HepG2 (cell line): Measurements from ENCODE around the gene TNNT1. TPM values are rescaled to one million over a fixed set of nuclear protein-coding genes. Genes with fewer than 3 reads are reported as not detected.

Source experiments
- ATAC-seq: fragments of 200-7000 bp; cut with Tn5 transposase; 3 replicates; pipeline ENCODE4 v1.9.1; 2020; ENCODE audit warnings: mild to moderate bottlenecking, moderate library complexity
- BruUV-seq: library from RNA; stranded (reverse); fragments of 400-500 nt; replicated peaks from 2 replicates; lab custom pipeline; 2021; lab: Mats Ljungman, UMichigan
- CTCF ChIA-PET: fragments of 300-600 bp; formaldehyde crosslinking; extraction: SDS; loops from one replicate; lab custom pipeline; 2021; ENCODE audit warnings: low total read pairs, inconsistent platforms, low intra/inter-chr PET ratio; lab: Yijun Ruan, JAX
- POLR2A ChIA-PET: fragments of 350-600 bp; sonication (Branson Sonifier 250); formaldehyde crosslinking; loops from one replicate; lab custom pipeline; 2020; ENCODE audit warnings: antibody characterized with exemption, inconsistent platforms; lab: Yijun Ruan, JAX
- DNase-seq: peaks from one replicate; pipeline ENCODE4 v3.0.0-alpha.2; 2015; ENCODE audit warnings: low spot score
- FAIRE-seq: peaks from 3 replicates; lab custom pipeline; 2011; peaks lifted over from hg19 to GRCh38; lab: Jason Lieb, UNC
- H2AFZ ChIP-seq: one replicate; pipeline ENCODE4 v1.6.1; 2011; ENCODE audit warnings: low read length, inconsistent platforms
- H3K27ac ChIP-seq: fragments of 300-600 bp; 3 replicates; pipeline ENCODE4 v1.8.0; 2011; ENCODE audit warnings: mixed run types, mild to moderate bottlenecking, mixed read lengths, low read length, inconsistent platforms; ENCODE audit not compliant: insufficient read depth; ENCODE audit errors: extremely low read length
- H3K27me3 ChIP-seq, 2 experiments: fragments of 200-600 bp in 1 of 2; 2 replicates in 1 of 2; 3 replicates in 1 of 2; pipeline versions ENCODE4 v1.6.0 to v1.8.0; 2011; ENCODE audit warnings: low read length in 2 of 2, mild to moderate bottlenecking in 2 of 2, moderate library complexity in 2 of 2, inconsistent platforms in 1 of 2; ENCODE audit not compliant: insufficient read depth in 2 of 2, control insufficient read depth in 1 of 2
- H3K36me3 ChIP-seq, 2 experiments: fragments of 200-600 bp in 1 of 2; replicated peaks in 1 of 2; 2 replicates in 1 of 2; 3 replicates in 1 of 2; pipeline versions ENCODE4 v1.5.1 to v1.8.0; 2011; ENCODE audit warnings: low read length in 2 of 2, inconsistent platforms in 1 of 2; ENCODE audit not compliant: insufficient read depth in 2 of 2, control insufficient read depth in 1 of 2
- H3K4me1 ChIP-seq: 2 replicates; pipeline ENCODE4 v1.5.1; 2012; ENCODE audit warnings: low read length, inconsistent platforms; ENCODE audit not compliant: insufficient read depth
- H3K4me2 ChIP-seq: 2 replicates; pipeline ENCODE4 v1.6.0; 2011; ENCODE audit warnings: low read depth, low read length, inconsistent platforms
- H3K4me3 ChIP-seq, 3 experiments: fragments of 200-600 bp in 1 of 3; sonication (generic), shearing (Covaris generic) in 1 of 3; replicated peaks in 1 of 3; 2 replicates each; pipeline ENCODE4 v1.5.1; 2011 to 2016; ENCODE audit warnings: low read length in 3 of 3, inconsistent platforms in 2 of 3, low read depth in 2 of 3, mild to moderate bottlenecking in 2 of 3, control low read depth in 1 of 3, mixed read lengths in 1 of 3; ENCODE audit not compliant: insufficient read depth in 1 of 3
- H3K79me2 ChIP-seq: one replicate; pipeline ENCODE4 v1.6.1; 2011; ENCODE audit warnings: low read length, inconsistent platforms; ENCODE audit not compliant: insufficient read depth
- H3K9ac ChIP-seq: 2 replicates; pipeline ENCODE4 v1.6.0; 2011; ENCODE audit warnings: mild to moderate bottlenecking, low read depth, low read length, inconsistent platforms; ENCODE audit not compliant: insufficient read depth
- H3K9me3 ChIP-seq: 2 replicates; pipeline ENCODE4 v1.5.1; 2012; ENCODE audit warnings: mild to moderate bottlenecking, low read length
- H4K20me1 ChIP-seq: 2 replicates; pipeline ENCODE4 v1.6.0; 2011; ENCODE audit warnings: inconsistent platforms, mild to moderate bottlenecking, low read length, moderate library complexity; ENCODE audit not compliant: insufficient read depth
- CENPBD1 ChIP-seq: sonication (generic); formaldehyde crosslinking; IDR thresholded peaks from 2 replicates; pipeline ENCODE4 v1.8.0; 2022; ENCODE audit warnings: missing genetic modification reagents, low read depth, mild to moderate bottlenecking, borderline replicate concordance
- FOXA1 ChIP-seq, 2 experiments: fragments of 450-650 bp in 1 of 2; sonication (generic) in 1 of 2; formaldehyde crosslinking in 1 of 2; IDR thresholded peaks; 2 replicates each; pipeline versions ENCODE4 v1.4.0 to v1.6.1; 2016 to 2020; ENCODE audit warnings: missing genetic modification reagents in 1 of 2
- ZBTB40 ChIP-seq, 2 experiments: fragments of 450-650 bp in 1 of 2; sonication (generic) in 1 of 2; formaldehyde crosslinking in 1 of 2; IDR thresholded peaks; 2 replicates each; pipeline versions ENCODE4 v1.6.1 to v1.8.0; 2016 to 2022; ENCODE audit warnings: antibody characterized with exemption in 1 of 2, mild to moderate bottlenecking in 1 of 2, missing genetic modification reagents in 1 of 2
- ZBTB7A ChIP-seq: sonication (generic); formaldehyde crosslinking; IDR thresholded peaks from 2 replicates; pipeline ENCODE4 v1.8.0; 2022; ENCODE audit warnings: mild to moderate bottlenecking, missing genetic modification reagents
- WGBS: methylation state at CpG from one replicate; pipeline ENCODE4 v1.1.6; 2017; ENCODE audit warnings: low lambda C conversion rate; 5-methylcytosine and 5-hydroxymethylcytosine counted together
- in situ Hi-C: cut with HindIII; loops from 2 replicates; pipeline ENCODE4 v1.10.0; 2017; ENCODE audit warnings: low pct_unique_long_range_greater_than_20kb; ENCODE audit not compliant: extremely low pct_ligation_motif_present
- intact Hi-C: fragments of 100-400 bp; cut with micrococcal nuclease; formaldehyde crosslinking; loops from one replicate; pipeline ENCODE4 v1.10.0; 2022; ENCODE audit not compliant: unreplicated experiment
- polyA plus RNA-seq, 8 experiments: library from polyadenylated mRNA; depleted of rRNA in 3 of 8; stranded (reverse) in 7 of 8; unstranded in 1 of 8; fragments of >200 nt; fragmentation: Illumina TruSeq in 4 of 8; extraction: Trizol in 4 of 8; gene quantifications; 2 replicates each; pipeline versions ENCODE4 v1.2.1 to v1.2.3, GENCODE V29; 2011 to 2016; ENCODE audit warnings: low read depth in 4 of 8, missing spikeins in 1 of 8, mixed read lengths in 1 of 8; ENCODE audit not compliant: insufficient read depth in 1 of 8
- total RNA-seq, 5 experiments: library from RNA; depleted of rRNA; stranded (reverse); fragments of >200 nt; fragmentation: Illumina TruSeq; extraction: Trizol; gene quantifications; 2 replicates each; pipeline ENCODE4 v1.2.3, GENCODE V29; 2016; ENCODE audit warnings: low read depth in 1 of 5

TNNT1 gene
- total and polyA plus RNA-seq, 2 of the 13 experiments (the other 11 are each of a cell fraction or from before 2014, with no cell fraction given), result 1.3 to 2.4 TPM

GRCh38 chr19:55161571-55162322 lies 12.7 kb upstream of the TNNT1 start (continued):
- no peak for TF ChIP-seq ZBTB7A
- TF ChIP-seq FOXA1 (IDR thresholded peaks at IDR 0.05), result no peak
- no peak for TF ChIP-seq FOXA1 (CRISPR knock-in tag; IDR thresholded peaks at IDR 0.05)

- no peak overlapping the region for H3K4me3 ChIP-seq
- no peak overlapping the region for H3K9ac ChIP-seq
- ChIA-PET CTCF (interaction anchor here (0.7 to 1.5 kb wide), 2 partner anchors 15 to 20 kb away, joined by 3 to 15 read pairs; no protein-coding TSS in a partner anchor), POLR2A (interaction anchor here (0.7 to 1.1 kb wide), 4 partner anchors 43 to 301 kb away, joined by 3 to 5 read pairs (median 4); partner anchors contain the start of genes ISOC2, PPP1R12C and PPP6R1)
- peaks cover 0 to 31% of the 10 kb centered on the region in 2 experiments; a peak in 2 of 5 replicates for H3K27me3 ChIP-seq
- ATAC-seq (no peak), FAIRE-seq (no peak), DNase-seq (no peak)
- H3K27ac ChIP-seq, result no peak overlapping the region
- intact Hi-C loops (loop anchor here (2.0 kb wide), 1 partner anchor 20 kb away; no protein-coding TSS in a partner anchor), in situ Hi-C loops (no loop called here)
- no peaks in the 10 kb centered on the region for H3K36me3 ChIP-seq
- H3K4me1 ChIP-seq, result peaks cover 20% of the 10 kb centered on the region
- no peaks in the 10 kb centered on the region for H3K9me3 ChIP-seq
- H3K4me2 ChIP-seq, result no peak overlapping the region
- H3K79me2 ChIP-seq, result no peaks in the 10 kb centered on the region
- H2AFZ ChIP-seq, result no peak overlapping the region
- WGBS, result 63% methylated on average over 28 of the region's 32 CpGs
- H4K20me1 ChIP-seq, result no peaks in the 10 kb centered on the region
- BruUV-seq, result no TSS peak
- TF ChIP-seq ZBTB40 (IDR thresholded peaks at IDR 0.05) (no peak), ZBTB40 (CRISPR knock-in tag; IDR thresholded peaks at IDR 0.05) (no peak), CENPBD1 (CRISPR knock-in tag) (no peak)
Observed at GRCh38 chr19:55160986-55161365, 12.0 kb upstream of the TNNT1 start.
